Thoracic aorta (tissue), 2 donors: ENCODE measurements around the gene PRSS36. TPM values are rescaled to one million over a fixed set of nuclear protein-coding genes. Genes with fewer than 3 reads are reported as not detected.

Experiments used
- ATAC-seq: fragments of 150-250 bp; one replicate; pipeline ENCODE4 v1.8.0; 2017; ENCODE audit warnings: low read depth; ENCODE audit not compliant: insufficient number of reproducible peaks, low FRiP score
- DNase-seq: peaks from one replicate; pipeline ENCODE4 v3.0.0-alpha.2; 2020; ENCODE audit warnings: low spot score
- H3K27ac ChIP-seq, 2 donors: fragments of 200-600 bp; sonication (generic); 1 replicate in 1 of 2; 2 replicates in 1 of 2; pipeline ENCODE4 v1.5.1; 2016; ENCODE audit warnings: mild to moderate bottlenecking in 2 of 2, moderate library complexity in 2 of 2
- H3K27me3 ChIP-seq: fragments of 200-600 bp; sonication (generic); replicated peaks from 2 replicates; pipeline ENCODE4 v1.6.0; 2016; ENCODE audit warnings: mild to moderate bottlenecking; ENCODE audit not compliant: insufficient read depth
- H3K36me3 ChIP-seq: fragments of 200-600 bp; sonication (generic); one replicate; pipeline ENCODE4 v1.5.1; 2016
- H3K4me1 ChIP-seq, 2 donors: fragments of 200-600 bp; sonication (generic); 1 replicate in 1 of 2; 2 replicates in 1 of 2; pipeline versions ENCODE4 v1.5.1 to v1.6.0; 2016; ENCODE audit warnings: low read depth in 2 of 2, mild to moderate bottlenecking in 1 of 2; ENCODE audit not compliant: control insufficient read depth in 1 of 2
- H3K4me3 ChIP-seq: fragments of 200-600 bp; sonication (generic); 2 replicates; pipeline ENCODE4 v1.5.1; 2016; ENCODE audit warnings: mild to moderate bottlenecking
- H3K9me3 ChIP-seq: fragments of 200-600 bp; sonication (generic); 2 replicates; pipeline ENCODE4 v1.5.1; 2016
- CTCF ChIP-seq: fragments of 200-600 bp; sonication (generic); IDR thresholded peaks from one replicate; pipeline ENCODE4 v1.5.1; 2019; ENCODE audit warnings: antibody characterized with exemption
- total RNA-seq, 2 donors: library from RNA; depleted of rRNA; stranded (reverse); fragments of >200 nt; gene quantifications; one replicate each; pipeline versions ENCODE4 v1.1.0 to v1.2.3, GENCODE V29; 2016

The PRSS36 gene
- total RNA-seq, 2 donors from 2014 or later = 1.3 to 14.8 TPM

- no peak for TF ChIP-seq CTCF
- Histone ChIP-seq H3K4me1 (peaks cover 11 to 23% of the 10 kb centered on the region in 2 donors), H3K9me3 (no peaks in the 10 kb centered on the region), H3K27me3 (no peaks in the 10 kb centered on the region), H3K4me3 (no peak overlapping the region), H3K27ac (no peak overlapping the region), H3K36me3 (peaks cover 11% of the 10 kb centered on the region)
- ATAC-seq (no peak), DNase-seq (no peak)
These were observed 13.6 kb downstream of the PRSS36 start for GRCh38 chr16:31136287-31136662.

- Histone ChIP-seq H3K4me3 (no peak within 1 kb of the TSS), H3K27me3 (no peaks in the 10 kb centered on the region), H3K36me3 (peaks cover 15% of the 10 kb centered on the region), H3K9me3 (no peaks in the 10 kb centered on the region), H3K27ac (no peak within 1 kb of the TSS), H3K4me1 (peaks cover 11 to 19% of the 10 kb centered on the region in 2 donors)
- ATAC-seq (no peak), DNase-seq (no peak)
- TF ChIP-seq CTCF = no peak
These were observed 14.2 kb downstream of the PRSS36 start, which contains the start of gene PRSS8 for GRCh38 chr16:31135535-31136286. Gene PRSS8 (minus strand): TSS chr16:31135727. CDS start chr16:31135498, 229 bp downstream.

GRCh38 chr16:31134625-31135534 is 15.0 kb downstream of the PRSS36 start:
- Histone ChIP-seq H3K4me1 (peaks cover 11 to 18% of the 10 kb centered on the region in 2 donors), H3K4me3 (no peak overlapping the region), H3K27me3 (no peaks in the 10 kb centered on the region), H3K9me3 (no peaks in the 10 kb centered on the region), H3K36me3 (peaks cover 21% of the 10 kb centered on the region), H3K27ac (no peak overlapping the region)
- ATAC-seq (no peak), DNase-seq (no peak)
- TF ChIP-seq CTCF = no peak

- H3K4me3 ChIP-seq = no peak overlapping the region
- no peaks in the 10 kb centered on the region for H3K27me3 ChIP-seq
- H3K27ac ChIP-seq = no peak overlapping the region
- no peaks in the 10 kb centered on the region for H3K9me3 ChIP-seq
- peaks cover 28% of the 10 kb centered on the region for H3K36me3 ChIP-seq
- no peak for TF ChIP-seq CTCF
- H3K4me1 ChIP-seq = peaks cover 8 to 13% of the 10 kb centered on the region in 2 donors
- ATAC-seq (no peak), DNase-seq (no peak)
These were observed 15.7 kb downstream of the PRSS36 start for GRCh38 chr16:31134091-31134571.

GRCh38 chr16:31133046-31133501 is 16.8 kb downstream of the PRSS36 start:
- no peak for ATAC-seq
- no peak overlapping the region for H3K27ac ChIP-seq
- no peak for DNase-seq
- H3K4me1 ChIP-seq = peaks cover 0 to 3% of the 10 kb centered on the region in 2 donors
- no peak overlapping the region for H3K4me3 ChIP-seq
- TF ChIP-seq CTCF = no peak
- no peaks in the 10 kb centered on the region for H3K9me3 ChIP-seq
- no peaks in the 10 kb centered on the region for H3K27me3 ChIP-seq
- H3K36me3 ChIP-seq = peaks cover 37% of the 10 kb centered on the region
